BJ (cell line): ENCODE results near the gene BMP10. TPM values are rescaled to one million over a fixed set of nuclear protein-coding genes. Genes with fewer than 3 reads are reported as not detected.

Experiments used
- CTCF ChIA-PET: fragments of 350-600 bp; formaldehyde crosslinking; extraction: SDS; loops from one replicate; lab custom pipeline; 2021; ENCODE audit warnings: antibody characterized with exemption, inconsistent platforms; lab: Yijun Ruan, JAX
- POLR2A ChIA-PET: fragments of 300-600 bp; sonication (Branson Sonifier 250); formaldehyde crosslinking; extraction: SDS; loops from one replicate; lab custom pipeline; 2021; ENCODE audit warnings: antibody characterized with exemption; lab: Charles Lee
- DNase-seq: peaks from one replicate; pipeline ENCODE4 v3.0.0-alpha.2; 2011; ENCODE audit warnings: low read depth
- H3K27me3 ChIP-seq: 2 replicates; pipeline ENCODE4 v1.6.0; 2011; ENCODE audit warnings: low read length; ENCODE audit not compliant: control insufficient read depth, insufficient read depth
- H3K36me3 ChIP-seq: 2 replicates; pipeline ENCODE4 v1.5.1; 2011; ENCODE audit warnings: low read length; ENCODE audit not compliant: control insufficient read depth, insufficient read depth
- H3K4me3 ChIP-seq: 2 replicates; pipeline ENCODE4 v1.5.1; 2011; ENCODE audit warnings: low read depth, mild to moderate bottlenecking, control low read depth, low read length
- polyA plus RNA-seq: library from polyadenylated mRNA; depleted of rRNA; stranded (reverse); fragments of >200 nt; gene quantifications from 2 replicates; pipeline ENCODE4 v1.2.3, GENCODE V29; 2011
- TF ChIP-seq, protein P1 (sequence below): IDR thresholded peaks from 2 replicates; pipeline ENCODE4 v1.5.1; 2011; ENCODE audit warnings: low read depth, mild to moderate bottlenecking, control low read depth, inconsistent platforms, low read length, moderate library complexity; ENCODE audit not compliant: insufficient read depth

BMP10 gene
- polyA plus RNA-seq, 1 experiment: not detected

- POLR2A ChIA-PET: no interaction called here
- Histone ChIP-seq H3K27me3 (peaks cover 8% of the 10 kb centered on the region), H3K36me3 (no peaks in the 10 kb centered on the region), H3K4me3 (no peak overlapping the region)
- TF ChIP-seq, protein P1, sequence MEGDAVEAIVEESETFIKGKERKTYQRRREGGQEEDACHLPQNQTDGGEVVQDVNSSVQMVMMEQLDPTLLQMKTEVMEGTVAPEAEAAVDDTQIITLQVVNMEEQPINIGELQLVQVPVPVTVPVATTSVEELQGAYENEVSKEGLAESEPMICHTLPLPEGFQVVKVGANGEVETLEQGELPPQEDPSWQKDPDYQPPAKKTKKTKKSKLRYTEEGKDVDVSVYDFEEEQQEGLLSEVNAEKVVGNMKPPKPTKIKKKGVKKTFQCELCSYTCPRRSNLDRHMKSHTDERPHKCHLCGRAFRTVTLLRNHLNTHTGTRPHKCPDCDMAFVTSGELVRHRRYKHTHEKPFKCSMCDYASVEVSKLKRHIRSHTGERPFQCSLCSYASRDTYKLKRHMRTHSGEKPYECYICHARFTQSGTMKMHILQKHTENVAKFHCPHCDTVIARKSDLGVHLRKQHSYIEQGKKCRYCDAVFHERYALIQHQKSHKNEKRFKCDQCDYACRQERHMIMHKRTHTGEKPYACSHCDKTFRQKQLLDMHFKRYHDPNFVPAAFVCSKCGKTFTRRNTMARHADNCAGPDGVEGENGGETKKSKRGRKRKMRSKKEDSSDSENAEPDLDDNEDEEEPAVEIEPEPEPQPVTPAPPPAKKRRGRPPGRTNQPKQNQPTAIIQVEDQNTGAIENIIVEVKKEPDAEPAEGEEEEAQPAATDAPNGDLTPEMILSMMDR: no peak
- CTCF ChIA-PET: interaction anchor here (1.3 to 1.7 kb wide), 5 partner anchors 9 to 169 kb away, joined by 3 to 4 read pairs (median 3); no protein-coding TSS in a partner anchor
- DNase-seq: no peak
Measured at GRCh38 chr2:68878071-68878711, 7.0 kb upstream of the BMP10 start.

DNA sequence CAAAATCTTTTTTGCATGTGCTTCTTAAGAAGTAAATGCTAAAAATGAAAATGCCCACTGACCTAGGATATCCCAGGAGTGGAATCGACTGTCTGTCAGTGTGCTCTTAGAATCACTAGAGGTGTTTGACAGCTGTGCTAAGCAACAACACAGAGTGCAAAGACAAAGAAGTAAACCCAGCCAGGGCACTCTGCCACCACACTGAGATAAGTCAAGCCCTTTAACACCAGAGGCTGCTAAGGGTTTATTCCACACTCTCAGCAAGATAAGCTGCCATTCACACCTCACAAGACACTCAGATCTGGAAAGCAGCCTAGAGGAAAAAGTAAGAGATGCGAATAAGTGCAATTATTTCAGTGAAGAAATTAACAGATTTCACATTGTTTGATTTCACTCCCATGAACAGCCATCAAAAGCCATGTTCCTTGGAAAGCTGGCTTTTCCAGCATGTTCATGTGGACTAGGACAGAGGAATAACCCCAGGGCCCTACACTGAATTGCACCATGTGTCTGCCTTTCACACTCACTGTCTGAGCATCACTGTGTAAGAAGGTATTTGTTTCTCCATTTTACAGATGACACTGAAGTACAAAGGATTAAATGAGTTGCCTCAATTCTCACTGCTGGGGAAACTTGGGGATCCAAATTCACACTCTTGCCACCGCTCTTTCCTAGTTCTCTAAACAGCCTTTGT, 6.0 kb upstream of the BMP10 start:
- Histone ChIP-seq H3K36me3 (no peaks in the 10 kb centered on the region), H3K27me3 (peaks cover 9% of the 10 kb centered on the region), H3K4me3 (no peak overlapping the region)
- ChIA-PET CTCF (interaction anchor here (1.4 to 1.7 kb wide), 3 partner anchors 10 to 113 kb away, joined by 3 read pairs; no protein-coding TSS in a partner anchor), POLR2A (no interaction called here)
- TF ChIP-seq, protein P1: no peak
- DNase-seq: no peak

- TF ChIP-seq, protein P1: no peak
- H3K27me3 ChIP-seq: peaks cover 5% of the 10 kb centered on the region
- CTCF ChIA-PET: no interaction called here
- POLR2A ChIA-PET: no interaction called here
- H3K4me3 ChIP-seq: no peak overlapping the region
- no peak for DNase-seq
- H3K36me3 ChIP-seq: no peaks in the 10 kb centered on the region
Measured at GRCh38 chr2:68870215-68870614, 982 bp downstream of the BMP10 start.

GRCh38 chr2:68865108-68865507, 6.1 kb downstream of the BMP10 start:
- TF ChIP-seq, protein P1: no peak
- no peak for DNase-seq
- POLR2A ChIA-PET: no interaction called here
- Histone ChIP-seq H3K36me3 (no peaks in the 10 kb centered on the region), H3K27me3 (peaks cover 7% of the 10 kb centered on the region), H3K4me3 (no peak overlapping the region)
- CTCF ChIA-PET: no interaction called here

DNA sequence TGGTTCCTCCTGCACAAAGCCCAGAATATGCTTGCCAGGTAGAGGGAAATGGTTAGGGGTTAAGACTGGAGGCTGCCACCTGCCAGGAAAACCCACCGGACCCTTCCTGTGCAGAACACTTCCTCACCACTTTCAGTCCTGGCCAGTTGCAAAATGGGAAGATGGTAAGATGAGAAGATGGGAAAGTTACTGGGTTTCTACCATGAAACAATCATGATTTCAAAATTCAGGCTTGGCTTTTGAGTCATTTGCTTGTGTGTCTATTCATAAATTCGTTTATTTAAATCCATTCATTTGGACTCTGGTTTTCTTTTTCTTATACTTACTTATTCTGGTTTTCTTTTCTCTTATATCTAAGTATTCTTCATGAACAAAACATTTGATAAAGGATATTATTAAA, 7.2 kb downstream of the BMP10 start:
- H3K36me3 ChIP-seq: no peaks in the 10 kb centered on the region
- TF ChIP-seq, protein P1: no peak
- no peak for DNase-seq
- ChIA-PET CTCF (no interaction called here), POLR2A (no interaction called here)
- no peak overlapping the region for H3K4me3 ChIP-seq
- H3K27me3 ChIP-seq: peaks cover 4% of the 10 kb centered on the region; the same call in 1 of the 2 replicates
